Stimulated activated memory B cell treated with anti-CD40 and anti-IgM and Interleukin-4, amounts not matched to agents 10 μg/mL and 1 μg/mL and 100 μg/mL, for 72 hours (primary cell): ENCODE data around the gene NFIX.
A peak's percentile ranks its signal among the peaks of the same experiment; 100 is the strongest.

Source experiments
- ATAC-seq: fragments of 150-1000 bp; cut with Tn5 transposase; 2 replicates; pipeline ENCODE4 v1.10.0; 2021
- H3K27ac Mint-ChIP-seq: one replicate; pipeline ENCODE4 v1.8.0; 2022; ENCODE audit warnings: mild to moderate bottlenecking, mixed read lengths
- H3K27me3 Mint-ChIP-seq: one replicate; pipeline ENCODE4 v1.8.0; 2022; ENCODE audit warnings: mixed read lengths
- H3K36me3 Mint-ChIP-seq: one replicate; pipeline ENCODE4 v1.8.0; 2022; ENCODE audit warnings: mixed read lengths
- H3K4me1 Mint-ChIP-seq: one replicate; pipeline ENCODE4 v1.8.0; 2022; ENCODE audit warnings: mixed read lengths
- H3K4me3 Mint-ChIP-seq: one replicate; pipeline ENCODE4 v1.8.0; 2022; ENCODE audit warnings: mild to moderate bottlenecking, moderate library complexity, mixed read lengths
- H3K9me3 Mint-ChIP-seq: one replicate; pipeline ENCODE4 v1.8.0; 2022; ENCODE audit warnings: mixed read lengths

Gene NFIX

DNA sequence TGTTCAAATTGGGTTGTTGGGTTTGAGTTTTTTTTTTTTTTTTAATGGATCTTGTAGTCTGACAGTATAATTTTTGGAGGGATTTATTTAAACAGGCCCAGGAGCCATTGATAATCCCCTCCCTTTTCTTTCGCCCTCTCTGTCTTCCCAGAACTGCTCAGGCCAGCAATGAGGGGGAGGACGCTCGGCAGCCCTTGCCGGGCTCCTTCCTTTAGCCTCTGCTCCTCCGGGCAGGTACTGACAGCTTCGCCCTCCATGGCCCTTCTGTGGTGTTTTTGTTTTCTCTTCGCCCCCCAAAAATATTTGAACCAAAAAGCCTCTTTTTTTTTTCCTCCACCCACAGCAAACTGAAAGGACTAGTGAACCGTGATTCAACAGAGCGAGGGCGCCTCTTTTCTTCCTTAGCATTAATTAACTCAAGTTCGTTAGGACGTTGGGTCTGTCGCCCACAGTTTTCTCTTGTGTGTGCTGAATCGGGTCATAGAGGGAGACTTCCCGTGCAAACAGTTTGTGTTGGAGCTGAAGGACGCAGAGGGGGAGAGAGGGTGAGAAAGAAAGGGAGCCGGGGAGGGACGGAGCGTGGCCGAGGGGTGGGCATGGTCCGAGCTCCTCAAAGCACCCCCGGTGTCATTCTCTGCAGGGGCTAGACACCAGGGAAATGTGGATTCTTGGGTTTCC is 21.5 kb downstream of the NFIX start:
- Mint-ChIP-seq H3K27ac (no peak overlapping the region), H3K4me1 (peaks cover 33% of the 10 kb centered on the region), H3K9me3 (no peaks in the 10 kb centered on the region), H3K27me3 (peaks cover 87% of the 10 kb centered on the region), H3K4me3 (no peak overlapping the region), H3K36me3 (no peaks in the 10 kb centered on the region)
- ATAC-seq = no peak

DNA sequence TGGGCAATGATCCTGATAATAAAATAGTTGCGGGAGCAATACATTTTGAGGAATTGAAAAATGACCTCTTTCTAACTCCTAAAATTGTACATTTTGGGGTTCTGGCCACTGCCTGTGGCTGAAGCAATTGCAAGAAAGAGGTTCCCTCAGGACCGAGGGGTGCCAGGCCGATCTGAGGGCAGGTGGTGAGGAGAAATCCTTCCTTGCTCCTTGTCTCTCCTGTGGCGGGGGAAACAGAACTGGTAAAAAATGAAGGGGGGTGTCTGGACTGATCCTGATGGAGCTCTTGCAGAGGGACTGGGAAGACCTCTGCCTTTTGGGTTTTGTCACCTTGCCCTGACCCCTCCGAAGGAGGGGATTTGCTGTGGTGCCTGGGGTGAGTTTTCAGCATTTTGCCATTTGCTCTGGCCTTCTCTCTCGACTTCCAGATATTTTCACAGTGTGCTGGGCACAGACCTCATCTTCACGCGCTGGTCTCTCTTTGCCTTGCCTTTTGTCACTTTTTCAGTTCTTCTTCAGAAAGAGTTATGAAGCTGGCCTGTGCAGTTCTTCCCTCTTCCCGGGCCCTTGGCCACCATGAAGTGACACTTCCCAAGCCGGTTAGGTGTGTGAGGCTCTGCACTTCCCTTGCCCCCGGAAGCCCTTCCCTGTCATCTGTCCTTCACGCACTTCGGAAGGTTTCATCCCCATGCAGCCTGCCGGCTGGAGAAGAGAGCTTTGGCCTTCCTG is 22.2 kb downstream of the NFIX start:
- H3K27me3 Mint-ChIP-seq = peaks cover 80% of the 10 kb centered on the region

DNA sequence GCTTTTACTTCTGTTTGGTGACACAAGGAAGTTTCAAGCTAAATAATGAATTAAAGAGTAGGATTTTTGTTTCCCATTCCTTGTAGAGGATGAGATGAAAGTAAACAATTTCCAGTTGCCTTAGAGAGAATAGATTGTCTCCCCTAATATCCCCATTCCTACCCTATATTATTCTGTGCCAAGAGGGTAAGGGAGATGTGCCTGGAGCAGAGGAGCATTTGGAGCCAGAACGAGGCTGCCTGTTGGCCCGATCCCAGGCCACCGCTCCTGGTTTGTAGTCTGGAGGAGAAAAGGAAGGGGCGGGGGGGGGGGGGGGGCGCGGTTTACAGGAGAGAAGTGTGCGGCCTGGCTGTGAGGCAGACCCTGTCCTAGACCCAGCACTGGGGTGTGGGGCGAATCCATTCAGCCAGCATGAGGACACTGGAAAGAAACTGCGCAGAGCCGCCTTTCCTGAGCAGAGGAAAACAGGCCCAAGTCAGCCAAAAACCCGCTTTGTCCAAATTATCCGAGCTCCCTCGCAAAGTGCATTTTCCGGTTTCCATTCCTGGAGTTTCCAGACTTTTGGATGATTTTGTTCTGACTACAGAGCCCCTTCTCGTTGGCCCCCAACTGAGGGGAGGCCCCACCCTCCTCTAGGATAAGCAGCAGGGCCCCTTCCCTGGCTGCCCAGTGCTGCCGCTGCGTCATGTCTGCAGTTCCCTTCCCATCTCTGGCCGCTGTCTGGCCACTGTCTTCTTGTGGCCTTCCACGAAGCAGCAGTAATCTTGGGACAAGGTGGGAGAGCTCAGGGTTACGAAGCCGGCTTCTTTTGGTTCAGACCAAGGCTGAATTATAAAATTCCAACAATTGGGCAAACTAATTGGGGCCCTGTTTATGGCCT is 23.0 kb downstream of the NFIX start:
- no peaks in the 10 kb centered on the region for H3K36me3 Mint-ChIP-seq
- H3K9me3 Mint-ChIP-seq = no peaks in the 10 kb centered on the region
- H3K27ac Mint-ChIP-seq = no peak overlapping the region

More for the DNA sequence above, 22.2 kb downstream of the NFIX start:
- ATAC-seq = no peak
- Mint-ChIP-seq H3K27ac (no peak overlapping the region), H3K4me3 (no peak overlapping the region), H3K9me3 (no peaks in the 10 kb centered on the region), H3K4me1 (peaks cover 36% of the 10 kb centered on the region), H3K36me3 (no peaks in the 10 kb centered on the region)

DNA sequence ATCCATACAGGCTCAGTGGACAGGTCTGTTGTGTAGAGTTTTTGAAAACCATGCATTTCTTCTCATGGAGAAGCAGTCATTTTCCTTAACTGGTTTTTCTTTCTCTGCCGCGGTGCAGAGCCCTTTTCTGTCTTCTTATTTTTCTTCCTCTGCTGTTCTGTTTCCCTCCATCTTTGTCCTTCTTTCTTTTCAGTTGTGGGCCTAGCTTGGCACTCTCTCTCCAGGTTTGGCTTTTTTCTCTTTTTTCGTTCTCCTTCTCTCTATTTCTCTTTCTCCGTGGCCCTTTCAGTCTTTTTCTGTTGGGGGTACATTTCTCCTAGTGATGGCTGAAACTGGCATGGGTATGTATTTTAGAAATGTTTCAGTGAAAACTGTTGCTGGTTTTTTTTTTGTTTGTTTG is 24.1 kb downstream of the NFIX start:
- Mint-ChIP-seq H3K27me3 (peaks cover 78% of the 10 kb centered on the region), H3K4me3 (no peak overlapping the region), H3K4me1 (peaks cover 33% of the 10 kb centered on the region), H3K9me3 (no peaks in the 10 kb centered on the region), H3K36me3 (no peaks in the 10 kb centered on the region), H3K27ac (no peak overlapping the region)
- ATAC-seq = no peak

More for the DNA sequence above, 23.0 kb downstream of the NFIX start:
- no peak overlapping the region for H3K4me3 Mint-ChIP-seq
- peaks cover 34% of the 10 kb centered on the region for H3K4me1 Mint-ChIP-seq
- ATAC-seq = no peak
- H3K27me3 Mint-ChIP-seq = peaks cover 78% of the 10 kb centered on the region

DNA sequence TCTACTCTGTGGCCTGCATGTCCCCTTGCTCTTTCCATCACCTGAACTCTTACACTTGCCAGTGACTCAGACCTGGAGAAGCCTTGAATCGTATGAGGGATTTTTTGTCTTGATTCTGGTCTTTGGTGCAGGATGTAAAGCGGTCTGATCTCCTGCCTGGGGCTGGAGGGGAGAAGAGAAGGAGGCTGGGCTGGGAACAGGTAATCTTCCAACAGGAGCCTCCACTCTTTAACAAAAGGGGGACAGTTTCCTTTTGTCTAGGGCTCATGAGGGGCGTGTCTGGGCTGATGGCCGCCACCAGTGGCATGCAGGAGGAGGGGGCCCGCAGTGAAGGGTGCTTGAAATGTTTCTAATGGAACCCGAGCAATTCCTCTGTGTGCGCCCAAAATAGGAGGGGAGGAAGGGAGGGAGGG is 24.7 kb downstream of the NFIX start:
- H3K4me3 Mint-ChIP-seq = no peak overlapping the region

DNA sequence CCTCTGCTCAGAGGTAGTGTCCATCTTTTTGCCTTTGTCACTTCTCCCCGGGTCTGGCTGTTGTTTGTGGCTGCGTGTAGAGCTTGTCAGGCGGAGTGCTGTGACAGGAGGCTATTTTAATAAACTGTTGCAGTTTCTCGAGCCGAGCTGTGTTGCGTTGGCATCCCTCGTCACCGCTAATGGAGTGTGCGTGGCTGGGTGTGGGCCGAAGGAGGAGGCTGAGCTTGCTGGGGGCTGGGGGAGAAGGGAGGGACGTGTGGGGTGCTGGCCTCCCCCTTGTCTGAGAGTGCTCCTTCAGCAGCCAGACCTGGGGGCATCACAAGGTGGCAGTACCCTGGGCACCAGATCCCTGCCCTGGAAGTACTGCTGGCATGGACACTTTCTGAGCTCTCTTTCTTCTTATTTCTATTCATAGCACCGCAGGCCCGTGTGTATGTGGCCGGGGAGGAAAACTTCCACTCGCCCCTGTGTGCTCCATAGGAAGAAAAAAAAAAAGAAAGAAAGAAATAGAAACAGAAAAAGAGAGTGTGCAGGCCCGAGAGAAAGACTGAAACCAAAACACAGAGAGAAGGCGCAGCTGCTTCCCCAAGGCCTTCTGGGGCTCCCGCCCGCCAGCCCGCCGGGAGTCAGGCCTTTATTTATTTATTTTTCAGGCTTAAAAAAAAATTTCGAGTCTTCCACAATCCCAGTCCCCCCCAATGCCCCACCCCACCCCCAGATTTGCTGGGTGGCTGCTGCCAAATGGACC is 27.0 kb downstream of the NFIX start:
- Mint-ChIP-seq H3K27ac (no peak overlapping the region), H3K27me3 (peaks cover 74% of the 10 kb centered on the region), H3K4me3 (peak overlapping the region; percentile 50), H3K36me3 (no peaks in the 10 kb centered on the region), H3K4me1 (peaks cover 25% of the 10 kb centered on the region), H3K9me3 (no peaks in the 10 kb centered on the region)
- no peak for ATAC-seq

More for the DNA sequence above, 24.7 kb downstream of the NFIX start:
- Mint-ChIP-seq H3K27me3 (peaks cover 78% of the 10 kb centered on the region), H3K36me3 (no peaks in the 10 kb centered on the region), H3K27ac (no peak overlapping the region), H3K9me3 (no peaks in the 10 kb centered on the region), H3K4me1 (peaks cover 32% of the 10 kb centered on the region)
- no peak for ATAC-seq

DNA sequence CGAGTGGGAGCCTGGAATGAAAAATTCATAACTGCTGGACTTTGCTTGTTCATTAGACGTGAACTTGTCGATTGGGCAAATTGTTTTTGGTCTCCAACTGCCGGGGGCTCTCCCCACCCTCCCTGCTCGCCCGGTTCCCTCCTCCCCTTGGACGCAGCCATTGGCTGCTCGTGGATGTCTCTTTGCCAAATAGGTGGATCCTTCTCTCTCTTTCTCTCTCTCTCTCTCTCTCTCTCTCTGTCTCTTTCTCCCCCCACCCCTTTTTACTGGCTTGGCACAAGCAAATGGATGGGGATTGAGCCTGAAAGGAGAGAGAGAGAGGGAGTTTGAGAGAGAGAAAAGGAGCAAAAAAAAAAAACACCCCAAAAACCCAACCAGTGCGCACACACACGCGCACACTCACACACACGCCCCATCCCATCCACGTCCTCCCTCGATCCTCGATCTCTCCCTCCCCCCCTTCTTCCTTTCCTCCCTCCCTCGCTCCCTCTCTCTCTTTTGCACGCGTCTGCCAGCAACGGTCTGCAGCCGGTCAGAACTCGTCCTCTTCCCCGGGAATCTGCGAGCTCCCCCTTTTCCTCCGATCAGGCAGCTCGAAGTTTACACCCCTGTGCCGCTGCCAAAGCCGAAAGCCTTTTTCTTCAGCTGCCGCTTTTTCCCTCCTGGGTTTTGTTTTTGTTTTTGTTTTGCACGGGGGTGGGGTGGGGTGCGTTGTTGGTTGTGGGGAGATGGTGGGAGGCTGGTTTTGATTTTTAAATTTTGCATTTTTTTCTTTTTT is 27.8 kb downstream of the NFIX start:
- no peaks in the 10 kb centered on the region for H3K9me3 Mint-ChIP-seq
- H3K27ac Mint-ChIP-seq = no peak overlapping the region
- no peaks in the 10 kb centered on the region for H3K36me3 Mint-ChIP-seq

DNA sequence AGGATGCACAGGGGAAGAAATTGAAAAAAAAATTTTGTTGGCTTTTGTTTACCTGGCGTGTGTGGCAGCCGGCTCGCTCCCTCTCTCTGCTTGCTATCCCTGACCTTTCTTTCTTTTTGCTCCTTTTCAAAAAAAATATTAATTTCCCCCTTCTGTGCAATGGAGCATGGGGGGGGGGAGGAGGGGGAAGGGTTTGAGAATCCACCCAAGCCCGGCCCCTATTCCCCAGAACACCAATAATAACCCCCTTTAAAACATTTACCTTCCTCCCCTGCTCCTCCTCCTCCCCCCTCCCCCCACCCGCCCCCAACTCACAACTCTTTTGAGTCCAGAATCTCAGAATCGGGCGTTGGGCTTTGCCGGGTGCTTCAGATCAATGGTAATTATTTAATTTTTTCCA is 28.4 kb downstream of the NFIX start:
- Mint-ChIP-seq H3K27me3 (peaks cover 60% of the 10 kb centered on the region), H3K27ac (no peak overlapping the region), H3K9me3 (no peaks in the 10 kb centered on the region), H3K4me3 (peak overlapping the region; percentile 77), H3K4me1 (peaks cover 25% of the 10 kb centered on the region), H3K36me3 (no peaks in the 10 kb centered on the region)
- ATAC-seq = no peak

More for the DNA sequence above, 27.8 kb downstream of the NFIX start:
- Mint-ChIP-seq H3K4me1 (peaks cover 25% of the 10 kb centered on the region), H3K27me3 (peaks cover 66% of the 10 kb centered on the region), H3K4me3 (peak overlapping the region; percentile 77)
- no peak for ATAC-seq

DNA sequence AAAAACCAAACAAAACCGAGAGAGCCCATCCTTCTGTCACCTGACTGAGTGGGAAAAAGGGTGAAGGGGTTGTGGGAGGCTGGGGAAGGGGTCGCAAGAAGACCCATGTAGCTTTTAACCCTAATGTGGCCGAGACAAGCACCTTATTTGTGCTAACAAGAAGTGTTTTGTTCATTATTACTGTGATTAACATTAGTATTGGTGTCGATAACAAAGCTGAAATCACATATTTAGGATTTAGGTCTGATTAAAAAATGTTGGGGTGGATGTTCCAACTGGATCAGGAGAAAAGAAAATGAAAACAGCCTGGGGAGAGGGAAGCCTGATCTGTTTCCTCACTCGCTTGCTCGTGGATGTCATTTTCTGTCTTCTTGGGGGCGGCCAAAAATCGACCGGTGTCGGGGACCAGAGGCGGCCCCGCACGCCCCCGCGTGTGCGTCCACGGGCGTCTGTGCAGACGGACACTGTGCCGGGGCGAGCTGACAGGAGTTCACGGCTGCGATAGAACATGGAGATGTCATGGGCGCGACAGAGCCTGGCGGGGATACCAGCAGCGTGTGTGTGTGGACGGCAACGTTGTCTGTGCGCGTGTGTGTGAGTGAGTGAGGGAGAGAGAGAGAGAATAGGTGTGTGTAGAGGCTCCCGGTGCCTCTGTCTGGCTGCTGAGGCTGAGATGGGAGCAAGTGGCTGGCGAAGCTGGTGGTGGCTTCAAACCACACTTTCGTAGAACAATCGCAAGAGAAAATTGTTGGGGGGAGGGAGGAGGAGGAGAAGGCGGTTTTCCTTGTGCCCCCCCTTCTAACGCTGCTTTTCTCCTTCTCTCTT is 29.1 kb downstream of the NFIX start:
- Mint-ChIP-seq H3K36me3 (no peaks in the 10 kb centered on the region), H3K4me1 (peaks cover 25% of the 10 kb centered on the region), H3K27me3 (peaks cover 60% of the 10 kb centered on the region), H3K27ac (no peak overlapping the region), H3K9me3 (no peaks in the 10 kb centered on the region), H3K4me3 (peak overlapping the region; percentile 62)
- no peak for ATAC-seq

DNA sequence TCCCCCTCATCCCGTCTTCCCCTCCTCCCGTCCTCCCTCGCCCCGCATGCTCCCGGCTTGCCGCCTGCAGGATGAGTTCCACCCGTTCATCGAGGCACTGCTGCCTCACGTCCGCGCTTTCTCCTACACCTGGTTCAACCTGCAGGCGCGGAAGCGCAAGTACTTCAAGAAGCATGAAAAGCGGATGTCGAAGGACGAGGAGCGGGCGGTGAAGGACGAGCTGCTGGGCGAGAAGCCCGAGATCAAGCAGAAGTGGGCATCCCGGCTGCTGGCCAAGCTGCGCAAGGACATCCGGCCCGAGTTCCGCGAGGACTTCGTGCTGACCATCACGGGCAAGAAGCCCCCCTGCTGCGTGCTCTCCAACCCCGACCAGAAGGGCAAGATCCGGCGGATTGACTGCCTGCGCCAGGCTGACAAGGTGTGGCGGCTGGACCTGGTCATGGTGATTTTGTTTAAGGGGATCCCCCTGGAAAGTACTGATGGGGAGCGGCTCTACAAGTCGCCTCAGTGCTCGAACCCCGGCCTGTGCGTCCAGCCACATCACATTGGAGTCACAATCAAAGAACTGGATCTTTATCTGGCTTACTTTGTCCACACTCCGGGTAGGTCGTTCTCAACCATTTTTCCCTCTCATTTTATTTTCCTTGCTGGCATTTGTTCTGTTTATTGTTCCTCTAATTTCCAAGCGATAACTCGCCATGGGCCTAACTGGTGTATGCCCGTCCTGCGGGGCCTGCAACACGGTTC is 29.8 kb downstream of the NFIX start:
- Mint-ChIP-seq H3K27ac (no peak overlapping the region), H3K27me3 (peaks cover 52% of the 10 kb centered on the region), H3K4me3 (peak overlapping the region; percentile 46), H3K4me1 (peaks cover 25% of the 10 kb centered on the region), H3K9me3 (no peaks in the 10 kb centered on the region), H3K36me3 (no peaks in the 10 kb centered on the region)
- no peak for ATAC-seq

DNA sequence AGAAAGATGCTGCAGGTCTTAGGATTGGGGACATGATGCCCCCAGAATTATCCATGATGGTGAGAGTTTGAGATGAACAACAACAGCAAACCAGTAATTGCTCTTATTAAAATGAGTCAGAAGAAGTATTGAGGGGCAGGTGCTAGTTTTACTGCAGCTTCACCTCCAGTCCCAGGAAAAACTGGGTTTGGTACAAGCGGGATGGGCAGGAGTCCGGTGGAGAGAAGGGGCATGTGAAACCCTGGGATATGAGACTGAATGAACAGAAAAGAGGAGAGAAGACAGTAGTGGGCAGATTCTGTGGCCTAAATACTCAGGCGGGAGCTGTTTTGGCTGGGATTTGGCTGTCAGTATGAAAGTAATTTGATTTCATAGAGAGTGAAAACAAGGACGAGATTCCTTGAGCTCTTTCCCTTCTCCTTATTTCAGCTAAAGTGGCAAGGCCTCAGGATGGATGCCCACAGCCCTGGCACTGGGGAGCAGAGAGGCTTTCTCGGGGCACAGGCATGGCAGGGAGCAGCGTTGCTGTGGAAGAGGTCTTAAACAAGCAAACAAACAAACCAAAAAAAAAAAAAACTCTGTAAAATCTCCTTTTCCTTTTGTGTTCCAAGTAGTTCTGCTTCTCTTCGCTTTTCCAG is 30.7 kb downstream of the NFIX start:
- H3K4me3 Mint-ChIP-seq = no peak overlapping the region
- H3K4me1 Mint-ChIP-seq = peaks cover 25% of the 10 kb centered on the region
- H3K9me3 Mint-ChIP-seq = no peaks in the 10 kb centered on the region
- no peak overlapping the region for H3K27ac Mint-ChIP-seq
- no peaks in the 10 kb centered on the region for H3K36me3 Mint-ChIP-seq
- no peak for ATAC-seq
- peaks cover 44% of the 10 kb centered on the region for H3K27me3 Mint-ChIP-seq

DNA sequence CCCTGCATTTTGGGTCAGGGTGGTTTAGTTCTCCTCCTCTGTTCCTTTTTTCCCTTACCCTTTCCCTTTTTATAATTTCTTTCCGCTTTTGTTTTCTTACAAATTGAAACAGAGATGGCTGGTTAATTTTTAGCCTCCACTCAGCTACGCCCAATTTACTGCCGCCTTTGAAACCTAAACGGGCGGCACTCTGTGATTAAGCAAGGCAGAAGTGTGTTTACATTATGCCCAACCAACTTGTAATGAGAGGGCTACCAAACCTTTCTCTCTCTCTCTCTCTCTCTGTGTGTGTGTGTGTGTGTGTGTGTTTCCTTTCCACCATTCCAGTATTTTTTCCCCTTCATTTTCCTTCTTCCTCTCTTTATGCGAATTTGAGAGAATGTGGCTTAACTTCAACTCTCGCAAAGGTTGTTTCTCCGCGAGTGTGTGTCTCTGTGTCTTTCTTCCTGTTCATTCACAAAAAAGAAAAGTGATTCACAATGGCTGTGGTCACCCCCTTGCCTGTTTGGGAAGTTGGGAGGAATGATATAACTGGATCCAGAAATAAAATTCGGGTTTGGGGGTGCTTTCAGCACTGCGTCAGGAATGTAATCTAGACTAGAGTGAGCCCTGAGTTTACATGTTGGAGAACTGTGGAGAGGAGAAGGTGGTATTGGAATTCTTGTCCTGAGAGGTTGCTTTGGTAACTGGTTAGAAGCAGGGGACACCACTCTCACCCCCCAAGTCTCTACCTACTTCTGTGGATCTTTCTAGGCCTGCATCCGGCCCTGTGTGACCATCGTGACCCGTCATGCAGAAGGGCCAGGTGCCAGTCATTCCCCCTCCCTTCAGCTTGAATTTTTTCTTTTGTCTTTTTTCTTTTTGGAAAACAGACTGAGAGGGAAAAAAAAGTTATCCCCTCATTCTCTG is 31.4 kb downstream of the NFIX start:
- Mint-ChIP-seq H3K4me1 (peaks cover 25% of the 10 kb centered on the region), H3K27me3 (peaks cover 37% of the 10 kb centered on the region), H3K4me3 (no peak overlapping the region)

More for the DNA sequence above, 31.4 kb downstream of the NFIX start:
- H3K27ac Mint-ChIP-seq = no peak overlapping the region
- no peak for ATAC-seq
- H3K36me3 Mint-ChIP-seq = no peaks in the 10 kb centered on the region
- no peaks in the 10 kb centered on the region for H3K9me3 Mint-ChIP-seq
